LNCaP clone FGC (cell line): ENCODE measurements around the gene RPS14.

Experiments
- DNase-seq: peaks from one replicate; pipeline ENCODE4 v3.0.0-alpha.2; 2011; ENCODE audit warnings: low read depth
- H3K4me3 ChIP-seq: 2 replicates; pipeline ENCODE4 v1.5.1; 2011; ENCODE audit warnings: mild to moderate bottlenecking, low read depth, low read length, control low read depth
- CTCF ChIP-seq: IDR thresholded peaks from 2 replicates; pipeline ENCODE4 v1.5.1; 2012; ENCODE audit warnings: mild to moderate bottlenecking; ENCODE audit not compliant: control insufficient read depth, insufficient read depth; ENCODE audit errors: extremely low read depth

Gene RPS14

GRCh38 chr5:150399524-150400211, 49.9 kb downstream of the RPS14 start:
- TF ChIP-seq CTCF = no peak
- no peak for DNase-seq
- H3K4me3 ChIP-seq = no peak overlapping the region

DNA sequence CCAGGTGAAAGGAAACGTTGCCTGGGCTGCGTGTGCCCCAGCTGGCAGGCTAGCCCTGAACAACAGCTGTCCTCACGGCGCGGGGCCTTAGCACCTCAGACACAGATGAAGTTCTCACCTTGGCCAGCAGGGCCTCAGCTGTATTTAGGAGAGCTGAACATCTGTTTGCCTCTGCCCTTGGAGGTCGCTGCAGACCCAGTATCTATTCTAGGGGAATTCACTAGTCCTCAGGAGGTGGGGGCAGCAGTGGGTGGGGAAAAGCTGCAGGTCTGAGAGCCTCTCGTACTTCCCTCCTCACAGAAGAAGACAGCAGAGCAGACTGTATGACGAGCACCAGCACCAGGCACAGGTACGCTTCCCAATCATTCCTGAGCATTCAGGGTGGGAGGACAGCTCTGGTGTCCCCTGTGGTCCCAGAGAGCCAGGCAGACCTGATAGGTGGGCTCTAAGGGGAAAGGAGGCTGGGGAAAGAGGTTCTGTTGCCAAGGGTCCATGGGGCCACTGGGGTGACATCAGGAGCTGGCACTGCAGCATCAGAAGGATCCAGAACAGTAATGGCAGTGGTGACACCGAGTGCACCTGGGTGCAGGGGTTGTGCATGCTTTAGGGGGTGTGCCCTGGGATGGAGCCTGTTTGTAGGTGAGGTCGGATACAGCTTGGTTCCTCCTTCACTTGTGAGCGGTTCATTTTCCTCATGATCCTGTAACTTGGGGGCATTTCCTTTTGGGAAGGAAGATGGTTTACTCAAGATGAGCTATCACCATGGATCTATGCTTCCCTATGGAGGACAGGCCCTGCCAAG, 50.6 kb downstream of the RPS14 start:
- H3K4me3 ChIP-seq = no peak overlapping the region
- no peak for TF ChIP-seq CTCF
- no peak for DNase-seq

GRCh38 chr5:150397782-150398721, 51.5 kb downstream of the RPS14 start:
- DNase-seq = no peak
- TF ChIP-seq CTCF = no peak
- H3K4me3 ChIP-seq = no peak overlapping the region

DNA sequence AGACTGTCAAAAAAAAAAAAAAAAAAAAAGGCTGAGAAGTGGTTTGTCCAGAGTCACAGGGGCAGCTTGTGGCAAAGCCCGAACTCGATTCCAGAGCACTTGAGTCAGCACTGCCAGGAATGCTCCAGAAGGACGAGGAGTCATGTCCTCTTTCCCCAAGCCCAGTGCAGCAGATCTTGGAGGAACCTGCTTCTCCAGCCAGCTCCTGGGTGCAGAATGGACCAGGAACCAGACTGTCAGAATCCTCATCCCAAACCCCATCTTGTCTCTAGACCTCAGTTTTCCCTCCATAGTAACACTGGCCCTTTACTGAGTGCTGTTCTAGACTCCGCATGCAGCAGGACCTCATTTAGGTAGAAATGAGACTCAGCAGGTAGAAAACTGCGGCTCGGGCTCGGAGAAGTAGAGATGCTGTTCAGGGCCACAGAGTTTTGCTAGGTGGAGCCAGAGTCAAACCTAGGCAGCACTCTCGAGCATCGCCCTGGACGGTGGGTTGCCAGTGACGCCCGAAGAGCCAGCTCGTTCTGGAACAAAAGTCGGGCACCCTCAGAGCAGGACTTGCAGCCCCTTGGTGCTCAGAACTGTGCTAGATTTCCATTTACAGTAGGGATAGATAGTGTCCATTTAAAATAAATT, 52.3 kb downstream of the RPS14 start:
- TF ChIP-seq CTCF = no peak
- DNase-seq = no peak
- H3K4me3 ChIP-seq = no peak overlapping the region

DNA sequence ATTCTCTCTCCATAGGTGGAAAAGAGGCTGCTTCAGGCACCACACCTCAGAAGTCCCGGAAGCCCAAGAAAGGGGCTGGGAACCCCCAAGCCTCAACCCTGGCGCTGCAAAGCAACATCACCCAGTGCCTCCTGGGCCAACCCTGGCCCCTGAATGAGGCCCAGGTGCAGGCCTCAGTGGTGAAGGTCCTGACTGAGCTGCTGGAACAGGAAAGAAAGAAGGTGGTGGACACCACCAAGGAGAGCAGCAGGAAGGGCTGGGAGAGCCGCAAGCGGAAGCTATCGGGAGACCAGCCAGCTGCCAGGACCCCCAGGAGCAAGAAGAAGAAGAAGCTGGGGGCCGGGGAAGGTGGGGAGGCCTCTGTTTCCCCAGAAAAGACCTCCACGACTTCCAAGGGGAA, 53.3 kb downstream of the RPS14 start:
- no peak for DNase-seq
- no peak overlapping the region for H3K4me3 ChIP-seq
- TF ChIP-seq CTCF = no peak

DNA sequence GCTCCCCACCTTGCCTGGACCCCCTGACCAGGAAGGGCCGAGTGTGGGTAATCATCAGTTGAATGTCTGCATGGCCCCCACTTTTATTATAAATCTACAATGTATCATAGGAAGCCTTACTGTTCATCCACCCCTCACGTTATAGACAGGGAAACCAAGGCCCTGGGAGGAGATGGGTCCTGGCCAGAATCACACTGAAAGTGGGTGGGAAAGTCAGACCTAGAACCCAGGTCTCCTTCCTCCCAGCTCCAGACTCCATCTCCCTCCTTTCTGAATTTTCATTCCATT, 53.9 kb downstream of the RPS14 start:
- DNase-seq = no peak
- no peak for TF ChIP-seq CTCF
- H3K4me3 ChIP-seq = no peak overlapping the region
